ENCODE measurements around the gene MMRN2. TPM values are rescaled to one million over a fixed set of nuclear protein-coding genes. Genes with fewer than 3 reads are reported as not detected.
"Not testable (repeated sequence)": the region's sequence is repeated elsewhere in the genome, so short reads cannot be mapped to it uniquely, and the experiment has no call there.

Gene MMRN2
- total RNA-seq, result 25.6 TPM

GRCh38 chr10:86957471-86958115, at the start of gene MMRN2:
MMRN2 (minus strand) TSS chr10:86957615; CDS start chr10:86957541, 74 bp downstream.
- peak within 1 kb of the TSS; percentile 6 to 74 (median 22) for H3K9ac ChIP-seq (ENCODE audit: low read depth in 1 of 3, low read length in 3 of 3)
- peak within 1 kb of the TSS; percentile 79 for H3K27ac ChIP-seq (ENCODE audit: low read depth, low read length)
- peaks cover 0 to 6% (median 6%) of the 10 kb centered on the region in 3 donors for H3K27me3 ChIP-seq (ENCODE audit: control insufficient read depth in 3 of 3, insufficient read depth in 3 of 3, low read length in 3 of 3)
- H3K4me3 ChIP-seq (ENCODE audit: low read length in 3 of 3), result peak within 1 kb of the TSS; percentile 53 to 68 (median 67)
- no peaks in the 10 kb centered on the region for H3K9me3 ChIP-seq (ENCODE audit: control insufficient read depth in 3 of 3, low read length in 3 of 3)
- H3K36me3 ChIP-seq (ENCODE audit: control insufficient read depth in 3 of 3, insufficient read depth in 3 of 3, low read length in 3 of 3), result no peaks in the 10 kb centered on the region
- H3K4me1 ChIP-seq (ENCODE audit: control insufficient read depth in 3 of 3, insufficient read depth in 3 of 3, low read length in 3 of 3), result peaks cover 29 to 66% (median 43%) of the 10 kb centered on the region in 3 donors

- not testable (repeated sequence) for H3K4me1 ChIP-seq (ENCODE audit: control insufficient read depth in 3 of 3, insufficient read depth in 3 of 3, low read length in 3 of 3); H3K36me3 ChIP-seq (ENCODE audit: control insufficient read depth in 3 of 3, insufficient read depth in 3 of 3, low read length in 3 of 3); H3K9me3 ChIP-seq (ENCODE audit: control insufficient read depth in 3 of 3, low read length in 3 of 3); H3K27ac ChIP-seq (ENCODE audit: low read depth, low read length); H3K9ac ChIP-seq (ENCODE audit: low read depth in 1 of 3, low read length in 3 of 3); H3K27me3 ChIP-seq (ENCODE audit: control insufficient read depth in 3 of 3, insufficient read depth in 3 of 3, low read length in 3 of 3); H3K4me3 ChIP-seq (ENCODE audit: low read length in 3 of 3)
Measured at GRCh38 chr10:87007124-87007523, 49.7 kb upstream of the MMRN2 start.

GRCh38 chr10:87000491-87000890, 43.1 kb upstream of the MMRN2 start:
- no peak overlapping the region for H3K27ac ChIP-seq (ENCODE audit: low read depth, low read length)
- H3K36me3 ChIP-seq (ENCODE audit: control insufficient read depth in 3 of 3, insufficient read depth in 3 of 3, low read length in 3 of 3), result peaks cover 0 to 5% (median 0%) of the 10 kb centered on the region in 3 donors
- H3K9me3 ChIP-seq (ENCODE audit: control insufficient read depth in 3 of 3, low read length in 3 of 3), result no peaks in the 10 kb centered on the region
- H3K9ac ChIP-seq (ENCODE audit: low read depth in 1 of 3, low read length in 3 of 3), result no peak overlapping the region
- H3K4me1 ChIP-seq (ENCODE audit: control insufficient read depth in 3 of 3, insufficient read depth in 3 of 3, low read length in 3 of 3), result no peaks in the 10 kb centered on the region
- H3K4me3 ChIP-seq (ENCODE audit: low read length in 3 of 3), result no peak overlapping the region
- H3K27me3 ChIP-seq (ENCODE audit: control insufficient read depth in 3 of 3, insufficient read depth in 3 of 3, low read length in 3 of 3), result no peaks in the 10 kb centered on the region

GRCh38 chr10:86999802-87000403, 42.5 kb upstream of the MMRN2 start:
- H3K27ac ChIP-seq (ENCODE audit: low read depth, low read length); H3K4me3 ChIP-seq (ENCODE audit: low read length in 3 of 3); H3K9me3 ChIP-seq (ENCODE audit: control insufficient read depth in 3 of 3, low read length in 3 of 3); H3K4me1 ChIP-seq (ENCODE audit: control insufficient read depth in 3 of 3, insufficient read depth in 3 of 3, low read length in 3 of 3); H3K36me3 ChIP-seq (ENCODE audit: control insufficient read depth in 3 of 3, insufficient read depth in 3 of 3, low read length in 3 of 3); H3K9ac ChIP-seq (ENCODE audit: low read depth in 1 of 3, low read length in 3 of 3); H3K27me3 ChIP-seq (ENCODE audit: control insufficient read depth in 3 of 3, insufficient read depth in 3 of 3, low read length in 3 of 3): not testable (repeated sequence)

GRCh38 chr10:86992929-86993328, 35.5 kb upstream of the MMRN2 start:
- H3K9ac ChIP-seq (ENCODE audit: low read depth in 1 of 3, low read length in 3 of 3), result no peak overlapping the region
- H3K4me1 ChIP-seq (ENCODE audit: control insufficient read depth in 3 of 3, insufficient read depth in 3 of 3, low read length in 3 of 3), result peaks cover 0 to 3% (median 0%) of the 10 kb centered on the region in 3 donors
- no peaks in the 10 kb centered on the region for H3K27me3 ChIP-seq (ENCODE audit: control insufficient read depth in 3 of 3, insufficient read depth in 3 of 3, low read length in 3 of 3)
- H3K4me3 ChIP-seq (ENCODE audit: low read length in 3 of 3), result no peak overlapping the region
- H3K9me3 ChIP-seq (ENCODE audit: control insufficient read depth in 3 of 3, low read length in 3 of 3), result no peaks in the 10 kb centered on the region
- no peak overlapping the region for H3K27ac ChIP-seq (ENCODE audit: low read depth, low read length)
- H3K36me3 ChIP-seq (ENCODE audit: control insufficient read depth in 3 of 3, insufficient read depth in 3 of 3, low read length in 3 of 3), result peaks cover 0 to 5% (median 0%) of the 10 kb centered on the region in 3 donors

GRCh38 chr10:86992456-86992855, 35.0 kb upstream of the MMRN2 start:
- no peak overlapping the region for H3K27ac ChIP-seq (ENCODE audit: low read depth, low read length)
- no peaks in the 10 kb centered on the region for H3K9me3 ChIP-seq (ENCODE audit: control insufficient read depth in 3 of 3, low read length in 3 of 3)
- no peak overlapping the region for H3K9ac ChIP-seq (ENCODE audit: low read depth in 1 of 3, low read length in 3 of 3)
- H3K27me3 ChIP-seq (ENCODE audit: control insufficient read depth in 3 of 3, insufficient read depth in 3 of 3, low read length in 3 of 3), result no peaks in the 10 kb centered on the region
- peaks cover 0 to 3% (median 0%) of the 10 kb centered on the region in 3 donors for H3K4me1 ChIP-seq (ENCODE audit: control insufficient read depth in 3 of 3, insufficient read depth in 3 of 3, low read length in 3 of 3)
- peaks cover 0 to 5% (median 0%) of the 10 kb centered on the region in 3 donors for H3K36me3 ChIP-seq (ENCODE audit: control insufficient read depth in 3 of 3, insufficient read depth in 3 of 3, low read length in 3 of 3)
- no peak overlapping the region for H3K4me3 ChIP-seq (ENCODE audit: low read length in 3 of 3)

GRCh38 chr10:86991362-86991761, 33.9 kb upstream of the MMRN2 start:
- H3K27me3 ChIP-seq (ENCODE audit: control insufficient read depth in 3 of 3, insufficient read depth in 3 of 3, low read length in 3 of 3); H3K36me3 ChIP-seq (ENCODE audit: control insufficient read depth in 3 of 3, insufficient read depth in 3 of 3, low read length in 3 of 3); H3K4me1 ChIP-seq (ENCODE audit: control insufficient read depth in 3 of 3, insufficient read depth in 3 of 3, low read length in 3 of 3); H3K9ac ChIP-seq (ENCODE audit: low read depth in 1 of 3, low read length in 3 of 3); H3K9me3 ChIP-seq (ENCODE audit: control insufficient read depth in 3 of 3, low read length in 3 of 3); H3K4me3 ChIP-seq (ENCODE audit: low read length in 3 of 3); H3K27ac ChIP-seq (ENCODE audit: low read depth, low read length): not testable (repeated sequence)

- Histone ChIP-seq H3K27ac (ENCODE audit: low read depth, low read length) (no peak overlapping the region), H3K9me3 (ENCODE audit: control insufficient read depth in 3 of 3, low read length in 3 of 3) (no peaks in the 10 kb centered on the region), H3K27me3 (ENCODE audit: control insufficient read depth in 3 of 3, insufficient read depth in 3 of 3, low read length in 3 of 3) (no peaks in the 10 kb centered on the region), H3K9ac (ENCODE audit: low read depth in 1 of 3, low read length in 3 of 3) (no peak overlapping the region), H3K4me1 (ENCODE audit: control insufficient read depth in 3 of 3, insufficient read depth in 3 of 3, low read length in 3 of 3) (peaks cover 0 to 3% (median 0%) of the 10 kb centered on the region in 3 donors), H3K36me3 (ENCODE audit: control insufficient read depth in 3 of 3, insufficient read depth in 3 of 3, low read length in 3 of 3) (peaks cover 0 to 6% (median 0%) of the 10 kb centered on the region in 3 donors), H3K4me3 (ENCODE audit: low read length in 3 of 3) (no peak overlapping the region)
Measured at GRCh38 chr10:86988520-86988919, 31.1 kb upstream of the MMRN2 start.

- H3K27me3 ChIP-seq (ENCODE audit: control insufficient read depth in 3 of 3, insufficient read depth in 3 of 3, low read length in 3 of 3); H3K9ac ChIP-seq (ENCODE audit: low read depth in 1 of 3, low read length in 3 of 3); H3K9me3 ChIP-seq (ENCODE audit: control insufficient read depth in 3 of 3, low read length in 3 of 3); H3K4me3 ChIP-seq (ENCODE audit: low read length in 3 of 3); H3K27ac ChIP-seq (ENCODE audit: low read depth, low read length); H3K36me3 ChIP-seq (ENCODE audit: control insufficient read depth in 3 of 3, insufficient read depth in 3 of 3, low read length in 3 of 3): not testable (repeated sequence)
- H3K4me1 ChIP-seq (ENCODE audit: control insufficient read depth in 3 of 3, insufficient read depth in 3 of 3, low read length in 3 of 3), result peaks cover 16 to 19% (median 17%) of the 10 kb centered on the region in 3 donors
Measured at GRCh38 chr10:86984498-86984897, 27.1 kb upstream of the MMRN2 start.

GRCh38 chr10:86981716-86982115, 24.3 kb upstream of the MMRN2 start:
- Histone ChIP-seq H3K4me3 (ENCODE audit: low read length in 3 of 3) (no peak overlapping the region), H3K4me1 (ENCODE audit: control insufficient read depth in 3 of 3, insufficient read depth in 3 of 3, low read length in 3 of 3) (peaks cover 22 to 31% (median 25%) of the 10 kb centered on the region in 3 donors), H3K27ac (ENCODE audit: low read depth, low read length) (no peak overlapping the region), H3K9ac (ENCODE audit: low read depth in 1 of 3, low read length in 3 of 3) (no peak overlapping the region), H3K9me3 (ENCODE audit: control insufficient read depth in 3 of 3, low read length in 3 of 3) (no peaks in the 10 kb centered on the region), H3K27me3 (ENCODE audit: control insufficient read depth in 3 of 3, insufficient read depth in 3 of 3, low read length in 3 of 3) (no peaks in the 10 kb centered on the region), H3K36me3 (ENCODE audit: control insufficient read depth in 3 of 3, insufficient read depth in 3 of 3, low read length in 3 of 3) (no peaks in the 10 kb centered on the region)
